IPS-11a (cell line): ENCODE measurements around the gene PROM1.
A peak's percentile ranks its signal among the peaks of the same experiment; 100 is the strongest.

ENCODE experiments used
- H3K4me3 ChIP-seq: one replicate; pipeline ENCODE4 v1.5.1; 2013; ENCODE audit warnings: low read depth, low read length, control low read depth

Gene PROM1

DNA sequence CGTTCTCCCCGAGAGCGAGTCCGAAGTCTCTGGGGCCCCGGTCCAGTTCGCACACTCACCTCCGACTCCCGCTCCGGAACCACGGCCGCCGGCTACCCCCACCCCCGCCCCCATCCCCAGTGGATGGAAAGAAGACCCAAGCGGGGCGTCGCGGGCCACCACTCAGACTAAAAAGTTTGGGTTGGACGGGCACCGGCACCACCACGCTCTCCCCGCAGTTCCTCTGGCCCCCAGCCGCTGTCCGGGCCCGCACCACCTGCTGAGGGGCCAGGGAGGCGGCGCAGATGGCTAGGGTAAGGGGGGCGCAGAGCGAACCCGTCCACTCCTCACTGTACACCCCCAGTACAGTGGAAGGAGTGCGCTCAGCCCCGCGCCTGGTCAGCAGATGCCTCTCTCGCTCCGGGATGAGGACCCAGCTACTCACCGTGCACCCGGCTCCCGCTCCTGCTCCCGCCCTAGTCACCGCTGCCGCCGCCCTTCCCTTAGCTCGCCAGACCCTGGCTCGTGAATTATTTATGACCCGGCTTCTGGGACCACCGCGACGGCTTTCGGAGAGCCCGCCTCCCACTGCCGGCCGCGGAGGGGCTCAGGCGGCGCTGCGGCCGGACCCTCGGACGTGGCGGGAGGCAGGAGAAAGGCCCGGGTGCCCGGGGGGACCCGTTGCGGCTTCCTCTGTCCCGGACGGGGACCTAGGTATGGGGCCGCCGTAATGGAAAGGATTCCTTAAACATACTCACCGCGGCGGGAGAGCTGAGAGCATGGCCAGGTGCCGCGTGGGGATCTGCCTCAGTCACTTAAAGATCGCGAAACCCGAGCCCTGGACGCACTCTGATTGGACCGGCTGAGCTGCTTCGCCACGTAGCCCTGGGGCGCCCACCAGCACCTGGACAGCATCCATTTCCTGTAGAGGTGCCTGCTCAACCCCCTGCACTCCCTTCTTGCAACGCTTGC lies at the start of gene PROM1:
Gene PROM1 (minus strand): TSS at position 783 of the 951 bp plus-strand sequence. CDS start 8,117 bp downstream, outside the sequence.
- H3K4me3 ChIP-seq = peak within 1 kb of the TSS; percentile 79

- H3K4me3 ChIP-seq = no peak overlapping the region
Observed at GRCh38 chr4:16133406-16133805, 49.6 kb upstream of the PROM1 start.

DNA sequence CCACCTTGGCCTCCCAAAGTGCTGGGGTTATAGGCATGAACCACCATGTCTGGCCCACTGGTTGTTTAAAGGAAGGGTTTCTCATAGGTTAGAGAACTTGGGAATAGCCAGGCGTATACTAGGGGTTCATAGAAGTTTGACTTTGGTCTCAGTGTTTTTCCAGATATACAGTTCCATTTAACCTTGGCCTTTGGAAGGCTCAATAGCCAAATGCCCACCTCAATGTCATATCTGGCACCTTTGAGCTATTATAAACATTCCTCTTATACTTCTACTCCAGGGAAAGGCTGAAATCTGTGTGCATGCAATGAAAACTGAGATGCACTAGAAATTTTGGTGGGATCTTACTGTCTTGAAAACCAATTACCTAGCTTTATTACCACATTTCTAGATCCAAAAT lies 47.5 kb upstream of the PROM1 start:
- no peak overlapping the region for H3K4me3 ChIP-seq

GRCh38 chr4:16129336-16129735 lies 45.5 kb upstream of the PROM1 start:
- no peak overlapping the region for H3K4me3 ChIP-seq

DNA sequence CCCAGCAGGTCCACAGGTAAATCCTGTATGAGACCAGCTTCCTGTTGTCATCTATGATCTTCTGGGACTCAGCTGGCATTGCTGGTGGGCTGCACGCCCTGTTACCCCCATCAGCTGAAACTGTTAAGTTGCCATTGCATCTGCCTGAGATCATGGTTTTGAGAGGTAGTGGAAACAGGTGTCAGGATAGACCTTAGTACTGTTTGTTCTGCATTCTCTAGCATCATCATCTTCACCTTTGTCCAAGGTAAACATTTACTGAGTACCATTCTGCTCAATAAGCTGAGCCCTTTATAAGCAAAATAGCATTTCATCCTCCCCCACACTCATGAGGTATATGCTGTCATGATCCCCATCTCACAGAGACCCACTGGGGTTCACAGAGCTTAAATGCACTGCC lies 42.9 kb upstream of the PROM1 start:
- no peak overlapping the region for H3K4me3 ChIP-seq

GRCh38 chr4:16125571-16126445 lies 42.0 kb upstream of the PROM1 start:
- no peak overlapping the region for H3K4me3 ChIP-seq

- no peak overlapping the region for H3K4me3 ChIP-seq
Observed at GRCh38 chr4:16124232-16124631, 40.4 kb upstream of the PROM1 start.

DNA sequence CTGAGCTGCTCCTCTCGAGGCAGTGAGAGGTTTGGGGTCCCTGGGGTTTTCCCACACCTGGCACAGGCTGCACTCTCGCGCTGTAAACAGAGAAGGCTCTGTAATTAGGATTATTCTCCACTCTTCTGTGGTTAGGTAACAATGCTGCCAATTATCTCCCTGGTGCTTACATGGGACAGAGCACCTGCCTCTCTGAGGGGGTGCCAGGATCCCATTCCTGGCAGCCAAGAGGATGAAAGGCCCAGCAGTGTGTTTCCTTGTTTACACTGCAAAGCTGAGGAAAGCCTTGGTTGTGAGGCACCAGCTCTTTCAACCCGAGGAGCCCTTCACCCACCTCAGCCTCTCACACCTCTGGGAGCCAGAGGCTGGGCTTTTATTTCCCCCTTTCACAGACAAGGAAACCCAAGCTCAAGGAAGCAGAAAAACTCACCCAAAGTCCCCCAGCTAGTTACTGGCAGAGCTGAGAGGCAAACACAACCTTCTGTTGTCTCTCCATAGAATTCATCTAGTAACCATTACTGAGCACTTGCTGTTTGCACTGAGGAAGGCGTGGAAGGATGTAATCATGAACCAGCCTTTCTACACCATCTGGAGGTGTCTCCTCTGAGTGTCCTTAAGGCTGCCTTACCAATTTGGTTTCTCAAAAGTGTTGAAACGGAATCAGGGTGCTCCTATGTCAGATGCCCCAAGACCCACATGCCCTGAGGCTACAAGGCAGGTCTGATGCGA lies 39.7 kb upstream of the PROM1 start:
- no peak overlapping the region for H3K4me3 ChIP-seq

DNA sequence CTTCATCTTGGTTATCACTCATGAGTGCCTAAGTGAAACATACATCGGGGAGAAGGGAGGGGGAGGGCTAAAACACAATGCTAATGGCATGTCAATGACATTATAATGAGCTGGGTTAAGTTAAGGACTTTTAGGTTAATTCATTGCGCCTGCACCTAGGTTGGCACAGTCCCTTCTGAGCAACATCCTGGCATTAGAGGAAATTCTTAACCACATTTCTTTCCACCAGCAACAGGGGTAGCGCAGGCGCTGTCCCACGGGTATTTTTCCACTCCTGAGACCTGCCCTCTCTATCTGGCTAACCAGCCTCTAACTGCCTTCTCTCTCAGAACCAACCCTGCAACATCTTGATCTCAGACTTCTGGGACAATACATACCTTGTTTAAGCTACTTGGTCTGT lies 39.0 kb upstream of the PROM1 start:
- no peak overlapping the region for H3K4me3 ChIP-seq

DNA sequence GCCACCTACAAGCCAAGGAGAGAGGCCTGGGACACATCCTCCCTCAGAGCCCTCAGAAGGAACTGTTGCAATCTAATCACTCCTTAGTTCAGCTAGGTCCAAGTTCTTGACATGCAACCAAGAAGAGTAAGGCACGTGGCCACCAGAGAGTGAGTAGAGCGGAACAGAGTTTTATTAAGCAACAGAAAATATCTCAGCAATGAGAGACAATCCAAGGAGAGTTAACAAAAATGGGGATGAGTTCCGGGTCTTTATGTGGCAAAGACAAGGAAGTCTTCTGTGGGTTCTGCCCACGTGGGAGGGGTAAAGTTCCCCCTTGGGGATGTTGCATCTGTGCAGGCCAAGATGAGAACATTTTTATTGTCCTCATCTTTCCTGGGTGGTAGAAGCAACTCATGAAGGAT lies 38.5 kb upstream of the PROM1 start:
- H3K4me3 ChIP-seq = no peak overlapping the region

DNA sequence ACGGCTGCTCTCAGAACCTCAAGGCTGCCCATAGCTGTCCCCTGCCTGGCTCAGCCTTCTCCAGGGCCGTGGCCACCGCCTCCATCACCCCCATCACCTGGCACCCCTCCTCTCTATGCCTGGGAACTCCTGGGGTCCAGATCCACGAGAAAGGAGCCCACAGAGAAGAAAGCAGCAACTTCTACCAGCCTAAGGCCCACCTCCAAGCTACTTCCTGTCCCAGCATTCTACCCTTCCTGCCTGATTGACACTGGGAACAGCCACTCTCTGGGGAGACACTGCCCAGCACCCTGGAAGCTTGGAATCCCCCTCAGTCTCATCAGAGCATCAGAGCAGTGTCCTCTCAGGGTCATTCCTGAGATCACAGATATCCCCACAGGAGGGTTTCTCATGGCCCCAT lies 36.9 kb upstream of the PROM1 start:
- H3K4me3 ChIP-seq = no peak overlapping the region

- H3K4me3 ChIP-seq = no peak overlapping the region
Observed at GRCh38 chr4:16119981-16120380, 36.2 kb upstream of the PROM1 start.

GRCh38 chr4:16118090-16118489 lies 34.3 kb upstream of the PROM1 start:
- H3K4me3 ChIP-seq = no peak overlapping the region

DNA sequence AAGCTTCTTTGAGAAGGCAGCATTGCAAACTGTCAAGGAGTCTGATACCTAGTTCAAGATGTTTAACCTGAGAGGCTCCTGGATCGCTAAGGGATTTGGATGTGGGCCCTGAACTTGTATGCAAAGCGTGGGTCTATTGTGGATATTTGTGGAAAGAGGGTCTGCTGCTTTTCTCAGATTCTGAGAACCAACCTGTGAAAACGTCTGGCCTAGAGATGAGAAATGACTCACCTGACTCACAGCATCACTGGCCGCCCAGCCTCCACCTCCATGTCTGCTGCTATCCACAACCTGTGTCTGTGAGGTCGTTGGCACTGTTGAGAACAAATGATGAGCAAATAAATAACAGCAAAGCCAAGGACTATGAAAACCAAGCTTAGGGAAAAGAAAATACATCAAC lies 33.3 kb upstream of the PROM1 start:
- no peak overlapping the region for H3K4me3 ChIP-seq

DNA sequence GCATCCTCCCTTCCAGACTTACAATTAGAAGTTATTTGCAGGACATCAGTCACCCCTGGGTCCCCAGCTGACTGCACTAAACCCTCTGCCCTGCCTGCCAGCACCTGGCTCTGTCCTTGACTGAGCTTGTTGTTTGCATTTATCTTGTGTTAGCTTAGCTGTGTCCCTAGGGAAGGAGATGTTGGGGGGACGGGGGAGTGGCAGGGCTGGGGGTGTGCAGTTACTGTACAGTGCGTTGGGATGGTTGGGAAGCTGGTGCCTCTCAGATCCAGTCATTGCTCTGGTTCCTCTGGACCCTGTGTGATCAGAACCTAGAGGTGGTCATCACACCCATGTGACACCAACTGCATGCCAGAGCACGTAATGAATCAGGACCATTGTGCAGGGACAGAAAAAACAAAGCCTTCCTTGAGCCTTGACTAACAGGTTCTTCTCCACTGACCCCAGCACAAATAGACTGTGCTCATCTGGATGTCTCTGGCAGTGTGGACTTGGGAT lies 32.7 kb upstream of the PROM1 start:
- H3K4me3 ChIP-seq = no peak overlapping the region

DNA sequence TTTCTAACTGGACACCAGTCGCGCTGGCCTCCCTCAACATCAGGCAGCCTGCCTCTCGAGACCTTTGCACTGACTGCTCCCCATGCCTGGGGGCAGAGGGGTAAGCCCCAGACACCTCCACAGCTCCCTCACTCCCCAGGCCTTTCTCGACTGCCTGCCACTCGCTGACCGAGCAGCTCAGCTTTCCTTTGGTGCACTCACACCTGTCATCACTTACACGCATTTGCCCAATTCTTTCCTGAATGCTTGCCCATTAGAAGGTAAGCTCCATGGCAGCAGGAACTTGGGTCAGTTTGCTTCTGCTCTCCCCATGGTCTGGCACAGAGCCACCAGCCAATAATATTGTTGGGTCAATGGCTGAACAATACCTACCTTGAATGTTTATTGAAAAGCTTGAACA lies 32.2 kb upstream of the PROM1 start:
- no peak overlapping the region for H3K4me3 ChIP-seq

DNA sequence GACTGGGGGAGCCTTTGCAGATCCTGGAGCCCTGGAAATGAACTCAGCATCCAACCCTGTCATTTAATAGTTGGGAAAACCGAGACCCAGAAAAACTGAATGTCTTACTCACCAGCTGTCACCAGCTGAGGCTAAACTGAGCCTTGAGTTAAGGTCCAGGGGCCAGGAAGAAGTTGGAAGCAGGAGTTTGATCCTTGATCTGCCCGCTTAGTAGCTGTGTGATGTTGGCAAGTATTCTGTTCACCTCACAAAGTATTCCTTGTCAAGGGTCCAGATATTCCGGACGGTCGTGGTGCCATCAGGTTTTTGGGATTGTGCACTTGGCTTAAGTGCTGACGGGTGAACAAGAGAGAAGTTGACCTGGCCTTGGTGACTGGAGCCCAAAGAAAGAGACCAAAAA lies 30.7 kb upstream of the PROM1 start:
- H3K4me3 ChIP-seq = no peak overlapping the region

DNA sequence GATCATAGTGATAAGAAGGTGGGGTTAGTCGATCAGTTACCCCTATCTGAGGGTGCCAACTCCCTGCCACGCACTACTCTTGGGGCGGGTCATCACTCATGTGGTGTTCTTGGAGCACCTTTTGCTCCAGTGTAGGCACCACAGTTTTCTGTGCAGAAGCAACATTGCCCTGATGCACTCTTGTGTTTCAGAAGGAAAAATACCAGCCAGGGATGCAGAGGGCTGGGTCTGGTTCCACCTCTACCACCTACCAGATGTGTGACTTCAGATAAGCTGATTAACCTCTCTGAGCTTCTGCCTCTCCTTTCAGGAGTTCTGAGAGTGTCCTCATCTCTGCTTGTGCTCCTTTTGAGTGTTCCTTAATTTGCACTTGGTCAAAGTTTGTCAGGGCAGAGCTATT lies 29.9 kb upstream of the PROM1 start:
- H3K4me3 ChIP-seq = no peak overlapping the region

DNA sequence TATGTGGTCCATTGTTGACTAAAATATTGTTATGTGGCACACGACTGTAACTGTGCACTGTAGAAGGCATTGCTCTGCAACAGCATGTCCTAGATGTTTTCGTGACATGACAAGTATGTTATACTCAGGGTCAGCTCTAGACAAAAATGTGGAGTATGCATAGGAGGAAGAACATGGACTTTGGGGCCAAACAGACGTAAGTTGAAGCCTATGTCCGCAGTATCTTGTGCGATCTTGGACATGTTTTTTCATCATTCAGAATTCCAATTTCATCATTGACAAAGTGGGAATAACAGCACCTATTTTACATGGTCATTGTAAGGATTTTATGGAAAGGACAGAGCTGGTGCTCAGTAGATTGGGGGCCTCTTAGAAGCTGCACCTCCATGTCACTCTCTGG lies 27.7 kb upstream of the PROM1 start:
- no peak overlapping the region for H3K4me3 ChIP-seq

DNA sequence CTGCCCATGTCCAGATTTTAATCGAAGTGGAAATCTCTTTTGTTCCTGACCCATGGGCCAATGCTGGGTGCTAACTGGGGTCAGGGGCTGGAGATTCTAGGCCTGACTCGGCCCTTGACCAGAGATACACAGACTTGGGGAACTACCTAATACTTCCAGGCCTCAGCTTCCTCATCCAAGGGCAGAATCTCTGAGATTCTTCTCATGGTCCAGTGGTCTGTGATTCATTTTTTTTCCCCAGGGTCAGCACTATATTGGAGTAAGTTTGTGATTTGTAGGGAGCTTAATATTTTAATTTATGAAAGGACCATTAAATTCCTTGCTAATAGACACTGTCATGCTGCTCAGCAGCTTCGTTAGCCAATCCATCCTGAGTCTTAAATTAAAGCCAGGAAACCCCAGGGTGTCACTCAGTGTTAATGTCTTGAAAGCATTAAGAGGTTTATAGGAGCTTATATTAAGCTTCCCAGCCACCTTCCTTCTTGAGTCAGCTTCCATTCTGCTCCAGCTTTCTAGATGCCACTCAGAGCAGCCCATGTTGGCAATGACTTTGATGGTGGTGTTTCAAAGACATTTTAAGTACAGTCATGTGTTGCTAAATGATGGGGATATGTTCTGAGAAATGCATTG lies 27.0 kb upstream of the PROM1 start:
- H3K4me3 ChIP-seq = no peak overlapping the region

- H3K4me3 ChIP-seq = no peak overlapping the region
Observed at GRCh38 chr4:16110199-16110598, 26.4 kb upstream of the PROM1 start.
